WERI-Rb-1 (cell line): ENCODE results near the gene ZNF613.
A peak's percentile ranks its signal among the peaks of the same experiment; 100 is the strongest.
"Not testable (repeated sequence)": the region's sequence is repeated elsewhere in the genome, so short reads cannot be mapped to it uniquely, and the experiment has no call there.

Experiments
- DNase-seq: peaks from one replicate; pipeline ENCODE4 v3.0.0-alpha.2; 2020
- H3K27ac ChIP-seq: fragments of 250-450 bp; sonication (Bioruptor Pico); 2 replicates; pipeline ENCODE4 v1.5.1; 2020; ENCODE audit warnings: mild to moderate bottlenecking, moderate library complexity
- H3K27me3 ChIP-seq: fragments of 250-450 bp; sonication (Bioruptor Pico); 2 replicates; pipeline ENCODE4 v1.5.1; 2021; ENCODE audit warnings: mild to moderate bottlenecking, low read depth, moderate library complexity; ENCODE audit not compliant: insufficient read depth, severe bottlenecking
- H3K36me3 ChIP-seq: fragments of 250-450 bp; sonication (Bioruptor Pico); 2 replicates; pipeline ENCODE4 v1.5.1; 2020; ENCODE audit warnings: mild to moderate bottlenecking, moderate library complexity
- H3K4me3 ChIP-seq: 2 replicates; pipeline ENCODE4 v1.5.1; 2011; ENCODE audit warnings: low read depth, mild to moderate bottlenecking, control low read depth, low read length
- H3K9me3 ChIP-seq: fragments of 250-450 bp; sonication (Bioruptor Pico); 2 replicates; pipeline ENCODE4 v1.5.1; 2021; ENCODE audit warnings: mild to moderate bottlenecking, moderate library complexity; ENCODE audit not compliant: severe bottlenecking
- TF ChIP-seq, protein P1 (sequence below): IDR thresholded peaks from 2 replicates; pipeline ENCODE4 v1.5.1; 2011; ENCODE audit warnings: low read depth, mild to moderate bottlenecking, control low read depth, inconsistent platforms, low read length

Gene ZNF613

DNA sequence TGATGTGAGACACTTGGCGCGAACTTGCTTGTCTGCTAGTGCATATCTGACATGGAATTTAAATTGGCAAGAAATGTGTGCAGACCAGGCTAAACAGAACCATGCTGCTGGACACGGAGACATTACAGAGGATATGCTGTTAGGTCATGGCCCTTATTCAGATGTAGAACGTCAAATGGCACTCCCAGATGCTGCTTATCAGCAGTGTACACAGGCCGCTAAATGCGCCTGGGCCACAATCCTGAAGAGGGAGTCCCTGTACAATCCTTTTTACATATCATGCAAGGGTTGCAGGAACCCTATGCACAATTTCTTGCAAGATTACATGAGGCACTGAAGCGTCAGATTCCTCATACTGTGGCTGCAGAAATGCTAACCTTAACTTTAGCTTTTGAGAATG, 50.1 kb downstream of the ZNF613 start:
- Histone ChIP-seq H3K27me3 (no peaks in the 10 kb centered on the region), H3K36me3 (peaks cover 30% of the 10 kb centered on the region), H3K27ac (no peak overlapping the region), H3K4me3 (no peak overlapping the region), H3K9me3 (peaks cover 7% of the 10 kb centered on the region)
- no peak for DNase-seq
- TF ChIP-seq, protein P1, sequence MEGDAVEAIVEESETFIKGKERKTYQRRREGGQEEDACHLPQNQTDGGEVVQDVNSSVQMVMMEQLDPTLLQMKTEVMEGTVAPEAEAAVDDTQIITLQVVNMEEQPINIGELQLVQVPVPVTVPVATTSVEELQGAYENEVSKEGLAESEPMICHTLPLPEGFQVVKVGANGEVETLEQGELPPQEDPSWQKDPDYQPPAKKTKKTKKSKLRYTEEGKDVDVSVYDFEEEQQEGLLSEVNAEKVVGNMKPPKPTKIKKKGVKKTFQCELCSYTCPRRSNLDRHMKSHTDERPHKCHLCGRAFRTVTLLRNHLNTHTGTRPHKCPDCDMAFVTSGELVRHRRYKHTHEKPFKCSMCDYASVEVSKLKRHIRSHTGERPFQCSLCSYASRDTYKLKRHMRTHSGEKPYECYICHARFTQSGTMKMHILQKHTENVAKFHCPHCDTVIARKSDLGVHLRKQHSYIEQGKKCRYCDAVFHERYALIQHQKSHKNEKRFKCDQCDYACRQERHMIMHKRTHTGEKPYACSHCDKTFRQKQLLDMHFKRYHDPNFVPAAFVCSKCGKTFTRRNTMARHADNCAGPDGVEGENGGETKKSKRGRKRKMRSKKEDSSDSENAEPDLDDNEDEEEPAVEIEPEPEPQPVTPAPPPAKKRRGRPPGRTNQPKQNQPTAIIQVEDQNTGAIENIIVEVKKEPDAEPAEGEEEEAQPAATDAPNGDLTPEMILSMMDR, result no peak

- Histone ChIP-seq H3K27me3 (no peaks in the 10 kb centered on the region), H3K9me3 (no peaks in the 10 kb centered on the region), H3K4me3 (no peak overlapping the region), H3K27ac (no peak overlapping the region), H3K36me3 (peaks cover 14% of the 10 kb centered on the region)
- TF ChIP-seq, protein P1, result no peak
- no peak for DNase-seq
These were observed 51.6 kb downstream of the ZNF613 start for GRCh38 chr19:51978882-51979281.

DNA sequence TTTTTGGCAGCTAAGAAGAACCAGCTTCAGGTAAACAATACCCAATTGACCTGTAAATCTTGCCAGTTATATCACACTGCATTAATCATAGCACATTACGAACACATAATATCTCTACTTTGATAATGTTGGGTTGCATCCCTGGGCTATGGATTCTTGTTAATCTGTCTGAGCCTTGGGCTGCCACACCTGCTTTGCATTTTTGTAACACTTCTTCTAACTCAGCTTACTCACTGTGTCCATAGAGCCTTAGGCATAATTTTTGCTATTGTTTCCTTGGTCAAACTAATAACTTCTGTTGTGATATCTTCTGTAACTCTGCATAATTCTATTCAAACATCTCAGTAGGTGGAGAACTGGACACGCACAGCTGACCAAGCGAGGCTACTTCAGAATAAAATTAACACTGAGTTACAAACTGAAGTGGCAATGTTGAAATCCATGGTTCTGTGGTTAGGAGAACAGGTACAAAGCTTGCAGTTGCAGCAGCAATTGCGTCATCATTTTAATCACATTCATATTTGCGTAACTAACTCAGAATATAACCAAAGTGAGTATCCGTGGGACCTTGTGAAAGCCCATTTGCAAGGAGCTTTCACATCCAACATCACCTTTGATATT, 53.0 kb downstream of the ZNF613 start:
- H3K36me3 ChIP-seq, result peaks cover 3% of the 10 kb centered on the region
- no peak overlapping the region for H3K27ac ChIP-seq
- H3K4me3 ChIP-seq, result no peak overlapping the region
- TF ChIP-seq, protein P1, result no peak
- no peaks in the 10 kb centered on the region for H3K9me3 ChIP-seq
- H3K27me3 ChIP-seq, result no peaks in the 10 kb centered on the region
- no peak for DNase-seq

- not testable (repeated sequence) for H3K36me3 ChIP-seq, H3K4me3 ChIP-seq, H3K9me3 ChIP-seq, DNase-seq, H3K27me3 ChIP-seq, H3K27ac ChIP-seq
These were observed 53.7 kb downstream of the ZNF613 start for GRCh38 chr19:51980926-51981325.

- TF ChIP-seq, protein P1, result no peak
- H3K36me3 ChIP-seq, result peaks cover 3% of the 10 kb centered on the region
- no peak overlapping the region for H3K4me3 ChIP-seq
- H3K27ac ChIP-seq, result no peak overlapping the region
- H3K27me3 ChIP-seq, result no peaks in the 10 kb centered on the region
- no peak for DNase-seq
- H3K9me3 ChIP-seq, result no peaks in the 10 kb centered on the region
These were observed 56.1 kb downstream of the ZNF613 start for GRCh38 chr19:51983361-51983760.

- TF ChIP-seq, protein P1, result no peak
- peak within 1 kb of the TSS; percentile 60 for H3K27ac ChIP-seq
- H3K27me3 ChIP-seq, result no peaks in the 10 kb centered on the region
- no peaks in the 10 kb centered on the region for H3K36me3 ChIP-seq
- peak; percentile 93 for DNase-seq
- H3K9me3 ChIP-seq, result peaks cover 3% of the 10 kb centered on the region
- H3K4me3 ChIP-seq, result peak within 1 kb of the TSS; percentile 99
These were observed 59.3 kb downstream of the ZNF613 start, which contains the start of gene ZNF350 for GRCh38 chr19:51986309-51987291. ZNF350 (minus strand) TSS chr19:51986840; CDS start chr19:51974360, 12,480 bp downstream.
